ENCODE data around the gene GRID1. TPM values are rescaled to one million over a fixed set of nuclear protein-coding genes. Genes with fewer than 3 reads are reported as not detected.

GRID1 gene
- polyA plus RNA-seq, 1 of the 3 experiments (the other 2 are of a cell fraction) = 0.13 TPM

DNA sequence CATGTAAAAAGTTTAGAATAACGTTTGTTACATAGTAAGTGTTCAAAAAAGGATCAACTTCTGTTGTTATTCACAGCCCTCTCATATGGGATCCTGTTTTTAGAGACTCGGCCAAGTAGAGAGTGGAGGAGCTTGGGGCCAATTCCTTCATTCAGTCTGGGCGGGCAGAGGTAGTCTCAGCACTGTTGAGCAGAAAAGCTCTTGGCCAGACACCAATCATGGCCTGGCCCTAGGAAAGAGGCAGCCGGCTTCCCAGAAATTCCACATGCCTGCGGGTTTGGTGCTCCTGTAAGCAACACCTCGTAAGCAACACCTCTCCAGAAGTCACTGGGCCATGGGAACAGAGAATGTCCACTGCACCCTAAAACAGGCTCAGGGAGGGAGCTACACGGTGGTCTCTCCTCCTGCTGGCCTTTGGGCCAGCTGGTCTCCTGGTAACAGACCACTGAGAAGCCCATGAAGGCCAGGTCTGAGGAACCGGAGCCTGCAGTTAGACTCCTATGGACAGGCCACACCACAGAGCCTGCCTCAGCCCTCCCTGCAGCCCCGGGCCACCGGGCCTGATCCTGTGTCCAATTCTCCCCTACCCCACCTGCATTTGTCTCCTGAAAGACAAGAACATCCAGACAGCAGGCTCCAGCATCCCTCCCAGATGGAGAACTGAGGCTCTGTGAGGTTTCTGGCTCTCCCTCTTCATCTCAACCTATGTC is 149.1 kb downstream of the GRID1 start:
- ChIA-PET POLR2A (no interaction called here), CTCF (interaction anchor here (0.7 kb wide), 1 partner anchor 50 kb away, joined by 3 read pairs; no protein-coding TSS in a partner anchor)
- H3K4me3 ChIP-seq (ENCODE audit: low read depth in 2 of 2, low read length in 1 of 2) = no peak overlapping the region
- no peak overlapping the region for H3K9ac ChIP-seq
- no peaks in the 10 kb centered on the region for H4K20me1 ChIP-seq (ENCODE audit: insufficient read depth)
- no peaks in the 10 kb centered on the region; a peak in 1 of 4 replicates for H3K4me1 ChIP-seq (ENCODE audit: control insufficient read depth in 1 of 2, insufficient read depth in 2 of 2, low read depth in 1 of 2, low read length in 1 of 2)
- H3K9me3 ChIP-seq = no peaks in the 10 kb centered on the region
- H3F3A ChIP-seq (replicated peaks; ENCODE audit: insufficient read depth) = no peaks in the 10 kb centered on the region
- H2AFZ ChIP-seq (ENCODE audit: low read depth) = no peak overlapping the region
- no peak for DNase-seq
- H3K36me3 ChIP-seq (replicated peaks in 1 of 2; ENCODE audit: control insufficient read depth in 1 of 2, insufficient read depth in 2 of 2, low read length in 1 of 2) = no peaks in the 10 kb centered on the region
- H3K4me2 ChIP-seq = no peak overlapping the region
- H3K27me3 ChIP-seq (ENCODE audit: insufficient read depth) = no peaks in the 10 kb centered on the region
- no peak for TF ChIP-seq GATA2 (CRISPR knock-in tag; IDR thresholded peaks at IDR 0.05)
- H3K27ac ChIP-seq (ENCODE audit: low read depth in 2 of 2, low read length in 1 of 2) = no peak overlapping the region
- 28% methylated on average over 5 of the region's 10 CpGs for WGBS (ENCODE audit: low lambda C conversion rate)
- H3K9me2 ChIP-seq = no peaks in the 10 kb centered on the region
- H3K79me2 ChIP-seq (ENCODE audit: insufficient read depth) = no peaks in the 10 kb centered on the region

DNA sequence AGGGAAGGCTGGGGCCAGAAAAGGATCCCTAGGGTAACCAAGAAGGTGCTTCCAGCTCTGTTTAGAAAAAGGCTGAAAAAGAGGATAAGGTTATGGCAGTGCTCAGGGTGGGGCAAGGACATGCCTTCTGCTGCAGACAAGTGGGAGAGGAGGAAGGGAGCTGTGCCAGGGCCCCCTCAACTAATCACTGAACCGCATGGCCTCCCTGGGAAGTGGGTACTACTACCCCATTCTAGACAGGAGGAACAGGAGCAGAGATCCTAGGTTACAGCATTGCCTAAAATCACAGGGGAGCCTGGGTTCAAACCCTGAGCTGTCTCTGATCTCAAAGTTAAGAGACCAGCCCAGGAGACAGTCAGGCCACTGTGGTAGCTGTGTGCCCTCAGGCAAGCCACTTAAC is 149.7 kb downstream of the GRID1 start:
- Histone ChIP-seq H3K9me3 (no peaks in the 10 kb centered on the region), H2AFZ (ENCODE audit: low read depth) (no peak overlapping the region), H3K4me3 (ENCODE audit: low read depth in 2 of 2, low read length in 1 of 2) (no peak overlapping the region), H3K79me2 (ENCODE audit: insufficient read depth) (no peaks in the 10 kb centered on the region), H3K9me2 (no peaks in the 10 kb centered on the region), H4K20me1 (ENCODE audit: insufficient read depth) (no peaks in the 10 kb centered on the region), H3K9ac (no peak overlapping the region), H3K4me1 (ENCODE audit: control insufficient read depth in 1 of 2, insufficient read depth in 2 of 2, low read depth in 1 of 2, low read length in 1 of 2) (no peaks in the 10 kb centered on the region; a peak in 1 of 4 replicates), H3K4me2 (no peak overlapping the region), H3K27me3 (ENCODE audit: insufficient read depth) (no peaks in the 10 kb centered on the region), H3F3A (replicated peaks; ENCODE audit: insufficient read depth) (no peaks in the 10 kb centered on the region), H3K36me3 (replicated peaks in 1 of 2; ENCODE audit: control insufficient read depth in 1 of 2, insufficient read depth in 2 of 2, low read length in 1 of 2) (no peaks in the 10 kb centered on the region), H3K27ac (ENCODE audit: low read depth in 2 of 2, low read length in 1 of 2) (no peak overlapping the region)
- TF ChIP-seq FOXJ3 (CRISPR knock-in tag; IDR thresholded peaks at IDR 0.05) (no peak), RCOR1 (IDR thresholded peaks at IDR 0.05; ENCODE audit: low read length) (no peak), NRF1 (IDR thresholded peaks at IDR 0.05; ENCODE audit: low read depth, low read length) (no peak), SIN3A (IDR thresholded peaks at IDR 0.05; ENCODE audit: borderline replicate concordance, low read depth, low read length) (no peak), YY1 (IDR thresholded peaks at IDR 0.05; ENCODE audit: low read depth) (no peak), POLR2AphosphoS5 (IDR thresholded peaks at IDR 0.05; ENCODE audit: low read depth, low read length) (no peak), RFX5 (IDR thresholded peaks at IDR 0.05; ENCODE audit: low read length) (no peak), TCF12 (IDR thresholded peaks at IDR 0.05) (no peak), RXRA (IDR thresholded peaks at IDR 0.05; ENCODE audit: borderline replicate concordance, low read depth) (no peak), EP300 (IDR thresholded peaks at IDR 0.05; ENCODE audit: borderline replicate concordance in 1 of 2, low read depth in 1 of 2, low read length in 1 of 2) (no peak), TEAD4 (IDR thresholded peaks at IDR 0.05; ENCODE audit: borderline replicate concordance, insufficient read depth) (no peak), ELF1 (IDR thresholded peaks at IDR 0.05) (no peak)
- TF ChIP-seq, protein P1, sequence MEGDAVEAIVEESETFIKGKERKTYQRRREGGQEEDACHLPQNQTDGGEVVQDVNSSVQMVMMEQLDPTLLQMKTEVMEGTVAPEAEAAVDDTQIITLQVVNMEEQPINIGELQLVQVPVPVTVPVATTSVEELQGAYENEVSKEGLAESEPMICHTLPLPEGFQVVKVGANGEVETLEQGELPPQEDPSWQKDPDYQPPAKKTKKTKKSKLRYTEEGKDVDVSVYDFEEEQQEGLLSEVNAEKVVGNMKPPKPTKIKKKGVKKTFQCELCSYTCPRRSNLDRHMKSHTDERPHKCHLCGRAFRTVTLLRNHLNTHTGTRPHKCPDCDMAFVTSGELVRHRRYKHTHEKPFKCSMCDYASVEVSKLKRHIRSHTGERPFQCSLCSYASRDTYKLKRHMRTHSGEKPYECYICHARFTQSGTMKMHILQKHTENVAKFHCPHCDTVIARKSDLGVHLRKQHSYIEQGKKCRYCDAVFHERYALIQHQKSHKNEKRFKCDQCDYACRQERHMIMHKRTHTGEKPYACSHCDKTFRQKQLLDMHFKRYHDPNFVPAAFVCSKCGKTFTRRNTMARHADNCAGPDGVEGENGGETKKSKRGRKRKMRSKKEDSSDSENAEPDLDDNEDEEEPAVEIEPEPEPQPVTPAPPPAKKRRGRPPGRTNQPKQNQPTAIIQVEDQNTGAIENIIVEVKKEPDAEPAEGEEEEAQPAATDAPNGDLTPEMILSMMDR (IDR thresholded peaks at IDR 0.05) = no peak
- TF ChIP-seq, protein P2, sequence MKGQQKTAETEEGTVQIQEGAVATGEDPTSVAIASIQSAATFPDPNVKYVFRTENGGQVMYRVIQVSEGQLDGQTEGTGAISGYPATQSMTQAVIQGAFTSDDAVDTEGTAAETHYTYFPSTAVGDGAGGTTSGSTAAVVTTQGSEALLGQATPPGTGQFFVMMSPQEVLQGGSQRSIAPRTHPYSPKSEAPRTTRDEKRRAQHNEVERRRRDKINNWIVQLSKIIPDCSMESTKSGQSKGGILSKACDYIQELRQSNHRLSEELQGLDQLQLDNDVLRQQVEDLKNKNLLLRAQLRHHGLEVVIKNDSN (IDR thresholded peaks at IDR 0.05; ENCODE audit: borderline replicate concordance, low read depth) = no peak
- CTCF ChIA-PET = interaction anchor here (0.7 kb wide), 1 partner anchor 50 kb away, joined by 3 read pairs; no protein-coding TSS in a partner anchor
- DNase-seq = no peak
- WGBS (ENCODE audit: low lambda C conversion rate) = 17% methylated on average over 1 of the region's 1 CpG
- POLR2A ChIA-PET = no interaction called here
